Mammary epithelial cell (primary cell): ENCODE results near the gene UBE3D.

Experiments
- EZH2 ChIP-seq: IDR thresholded peaks from 2 replicates; pipeline ENCODE4 v1.6.1; 2012; ENCODE audit warnings: low read length, inconsistent platforms, borderline replicate concordance
- TF ChIP-seq, protein P1 (sequence below), 2 donors: IDR thresholded peaks in 1 of 2; conservative IDR thresholded peaks in 1 of 2; 2 replicates each; pipeline ENCODE4 v1.5.1; 2011 to 2012; ENCODE audit warnings: inconsistent platforms in 2 of 2, low read length in 2 of 2, mild to moderate bottlenecking in 2 of 2, control low read depth in 1 of 2, low read depth in 1 of 2; ENCODE audit not compliant: insufficient read depth in 1 of 2; ENCODE audit errors: extremely low read depth in 1 of 2

DNA sequence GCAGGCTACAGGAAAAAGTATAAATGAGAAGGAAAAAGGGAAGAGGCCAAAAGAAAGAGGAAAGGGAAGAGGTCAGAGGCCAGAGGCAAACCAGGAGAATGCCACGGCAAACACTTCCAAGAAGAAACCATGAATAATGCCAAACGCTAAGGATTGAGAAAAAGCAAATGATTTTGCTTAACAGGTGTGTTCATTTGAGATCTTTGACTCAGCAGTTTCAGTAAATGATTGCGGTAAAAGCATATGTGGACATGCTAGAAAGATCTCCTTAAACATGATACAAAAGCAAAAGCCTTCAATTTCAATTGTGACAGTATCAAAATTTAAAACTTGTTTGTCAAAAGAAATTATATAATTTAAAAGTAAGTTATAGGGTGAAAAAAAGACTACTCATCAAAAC is 70.6 kb downstream of the UBE3D start:
- TF ChIP-seq EZH2: no peak
- TF ChIP-seq, protein P1, sequence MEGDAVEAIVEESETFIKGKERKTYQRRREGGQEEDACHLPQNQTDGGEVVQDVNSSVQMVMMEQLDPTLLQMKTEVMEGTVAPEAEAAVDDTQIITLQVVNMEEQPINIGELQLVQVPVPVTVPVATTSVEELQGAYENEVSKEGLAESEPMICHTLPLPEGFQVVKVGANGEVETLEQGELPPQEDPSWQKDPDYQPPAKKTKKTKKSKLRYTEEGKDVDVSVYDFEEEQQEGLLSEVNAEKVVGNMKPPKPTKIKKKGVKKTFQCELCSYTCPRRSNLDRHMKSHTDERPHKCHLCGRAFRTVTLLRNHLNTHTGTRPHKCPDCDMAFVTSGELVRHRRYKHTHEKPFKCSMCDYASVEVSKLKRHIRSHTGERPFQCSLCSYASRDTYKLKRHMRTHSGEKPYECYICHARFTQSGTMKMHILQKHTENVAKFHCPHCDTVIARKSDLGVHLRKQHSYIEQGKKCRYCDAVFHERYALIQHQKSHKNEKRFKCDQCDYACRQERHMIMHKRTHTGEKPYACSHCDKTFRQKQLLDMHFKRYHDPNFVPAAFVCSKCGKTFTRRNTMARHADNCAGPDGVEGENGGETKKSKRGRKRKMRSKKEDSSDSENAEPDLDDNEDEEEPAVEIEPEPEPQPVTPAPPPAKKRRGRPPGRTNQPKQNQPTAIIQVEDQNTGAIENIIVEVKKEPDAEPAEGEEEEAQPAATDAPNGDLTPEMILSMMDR (conservative IDR thresholded peaks at IDR 0.05 in 1 of 2, IDR thresholded peaks at IDR 0.05 in 1 of 2; ENCODE audit: extremely low read depth in 1 of 2, insufficient read depth in 1 of 2, low read depth in 1 of 2, low read length in 2 of 2): no peak
